HG03108 (cell line): ENCODE measurements around the gene FAM53B.
"Not testable (repeated sequence)": the region's sequence is repeated elsewhere in the genome, so short reads cannot be mapped to it uniquely, and the experiment has no call there.

Experiments
- ATAC-seq: cut with Tn5 transposase; IDR thresholded peaks from one replicate; pipeline ENCODE4 v1.9.1; 2021; ENCODE audit warnings: moderate library complexity; ENCODE audit not compliant: unreplicated experiment

Gene FAM53B

GRCh38 chr10:124590216-124591122, 153.7 kb downstream of the FAM53B start:
- ATAC-seq, result no peak

GRCh38 chr10:124589491-124590041, 154.6 kb downstream of the FAM53B start:
- no peak for ATAC-seq

- no peak for ATAC-seq
Observed at GRCh38 chr10:124588736-124589490, 155.3 kb downstream of the FAM53B start.

GRCh38 chr10:124588341-124588735, 155.8 kb downstream of the FAM53B start:
- ATAC-seq, result not testable (repeated sequence)

- ATAC-seq, result no peak
Observed at GRCh38 chr10:124587811-124588211, 156.4 kb downstream of the FAM53B start.

GRCh38 chr10:124586142-124586541, 158.0 kb downstream of the FAM53B start:
- ATAC-seq, result no peak

GRCh38 chr10:124579011-124579399, 165.2 kb downstream of the FAM53B start:
- no peak for ATAC-seq

GRCh38 chr10:124578231-124579010, 165.8 kb downstream of the FAM53B start:
- ATAC-seq, result no peak

- ATAC-seq, result no peak
Observed at GRCh38 chr10:124577651-124578050, 166.5 kb downstream of the FAM53B start.

- ATAC-seq, result no peak
Observed at GRCh38 chr10:124576526-124577420, 167.4 kb downstream of the FAM53B start.

GRCh38 chr10:124575107-124576035, 168.8 kb downstream of the FAM53B start:
- ATAC-seq, result no peak

- no peak for ATAC-seq
Observed at GRCh38 chr10:124574456-124575070, 169.6 kb downstream of the FAM53B start.

GRCh38 chr10:124573726-124574455, 170.3 kb downstream of the FAM53B start:
- no peak for ATAC-seq

- ATAC-seq, result no peak
Observed at GRCh38 chr10:124572751-124573150, 171.4 kb downstream of the FAM53B start.

GRCh38 chr10:124570646-124571045, 173.5 kb downstream of the FAM53B start:
- no peak for ATAC-seq

GRCh38 chr10:124569623-124570470, 174.3 kb downstream of the FAM53B start:
- ATAC-seq, result no peak
